NOMO-1 (cell line): ENCODE results near the gene NCBP3.

ENCODE experiments used
- DNase-seq, 2 experiments: peaks; one replicate each; lab custom pipeline; 2025; ENCODE audit not compliant: unreplicated experiment in 2 of 2; lab: John Stamatoyannopoulos, UW

NCBP3 gene

GRCh38 chr17:3761918-3762380 is 84.1 kb downstream of the NCBP3 start:
- DNase-seq = no peak

GRCh38 chr17:3761036-3761917 is 84.8 kb downstream of the NCBP3 start:
- no peak for DNase-seq

GRCh38 chr17:3759597-3760216 is 86.3 kb downstream of the NCBP3 start:
- no peak for DNase-seq

- DNase-seq = no peak
These were observed 90.6 kb downstream of the NCBP3 start for GRCh38 chr17:3755335-3756030.

GRCh38 chr17:3754458-3755334 is 91.3 kb downstream of the NCBP3 start:
- no peak for DNase-seq

- no peak for DNase-seq
These were observed 92.0 kb downstream of the NCBP3 start for GRCh38 chr17:3754066-3754457.

GRCh38 chr17:3753624-3754023 is 92.4 kb downstream of the NCBP3 start:
- DNase-seq = no peak
